Mesodermal cell (in vitro differentiated cells): Measurements from ENCODE around the gene KRT35.

Source experiments
- H3K27ac ChIP-seq: 2 replicates; pipeline ENCODE4 v1.7.0; 2013; ENCODE audit warnings: mild to moderate bottlenecking, low read depth, low read length, moderate library complexity; ENCODE audit not compliant: severe bottlenecking
- H3K36me3 ChIP-seq: 2 replicates; pipeline ENCODE4 v1.7.1; 2013; ENCODE audit warnings: mild to moderate bottlenecking, low read length, moderate library complexity; ENCODE audit not compliant: control insufficient read depth, insufficient read depth
- H3K4me1 ChIP-seq: one replicate; pipeline ENCODE4 v1.7.1; 2013; ENCODE audit warnings: mild to moderate bottlenecking, low read length; ENCODE audit not compliant: insufficient read depth, control insufficient read depth, poor library complexity, severe bottlenecking
- H3K4me3 ChIP-seq: 2 replicates; pipeline ENCODE4 v1.7.0; 2013; ENCODE audit warnings: low read length, control low read depth, mild to moderate bottlenecking; ENCODE audit not compliant: insufficient read depth, poor library complexity, severe bottlenecking; ENCODE audit errors: extremely low read depth
- H3K9me3 ChIP-seq: 2 replicates; pipeline ENCODE4 v1.7.1; 2013; ENCODE audit warnings: mild to moderate bottlenecking, low read length, moderate library complexity; ENCODE audit not compliant: control insufficient read depth
- WGBS, 2 experiments: methylation state at CpG; one replicate each; pipeline ENCODE4 v1.1.5; 2013; ENCODE audit warnings: missing lambda C conversion rate in 2 of 2; ENCODE audit not compliant: insufficient coverage in 2 of 2; 5-methylcytosine and 5-hydroxymethylcytosine counted together

Gene KRT35

DNA sequence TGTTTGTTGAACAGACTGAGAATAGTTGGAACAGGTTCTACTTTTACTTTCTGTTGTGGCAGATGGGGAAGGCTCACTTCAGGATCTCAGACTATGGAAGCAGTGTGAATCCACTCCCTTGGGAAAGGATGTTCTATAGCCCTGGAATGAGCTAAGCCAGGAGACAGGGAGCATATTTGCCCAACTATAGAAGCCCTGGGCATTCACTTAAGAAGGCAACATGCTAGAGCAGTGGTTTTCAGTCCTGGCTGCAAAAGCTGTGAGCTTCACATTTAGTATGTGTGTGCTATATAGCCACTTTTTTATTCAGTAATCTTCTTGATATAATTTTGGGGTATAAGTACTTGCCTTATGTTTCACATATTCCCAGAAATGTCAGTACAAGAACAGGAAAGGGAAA lies 12.6 kb downstream of the KRT35 start:
- H3K9me3 ChIP-seq: peaks cover 5% of the 10 kb centered on the region
- no peaks in the 10 kb centered on the region for H3K36me3 ChIP-seq
- no peak overlapping the region for H3K27ac ChIP-seq
- H3K4me1 ChIP-seq: no peaks in the 10 kb centered on the region
- no peak overlapping the region for H3K4me3 ChIP-seq

DNA sequence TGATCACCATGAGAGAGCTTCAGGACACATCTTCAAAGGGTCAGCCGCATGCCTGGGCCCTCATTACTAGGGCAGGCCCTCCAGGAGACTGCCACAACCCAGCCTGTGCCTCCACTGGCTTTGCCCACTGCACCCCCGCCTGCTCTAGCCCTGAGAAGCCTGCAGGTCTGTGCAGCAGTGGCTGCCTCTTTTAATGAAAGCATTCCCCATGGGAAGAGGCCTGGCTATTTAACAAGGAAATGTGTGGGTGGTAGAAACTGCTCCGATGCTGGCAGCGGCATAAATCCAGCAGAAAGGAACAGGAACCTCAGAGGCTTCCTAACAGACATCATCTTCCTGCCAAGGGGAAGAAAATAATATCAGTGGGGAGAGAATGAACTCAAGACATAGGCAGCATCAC lies 13.4 kb downstream of the KRT35 start:
- Histone ChIP-seq H3K4me1 (no peaks in the 10 kb centered on the region), H3K4me3 (no peak overlapping the region), H3K36me3 (no peaks in the 10 kb centered on the region), H3K9me3 (peaks cover 5% of the 10 kb centered on the region), H3K27ac (no peak overlapping the region)
- WGBS, 2 experiments: 70 to 75% methylated on average over 1 to 2 of the region's 4 CpGs

DNA sequence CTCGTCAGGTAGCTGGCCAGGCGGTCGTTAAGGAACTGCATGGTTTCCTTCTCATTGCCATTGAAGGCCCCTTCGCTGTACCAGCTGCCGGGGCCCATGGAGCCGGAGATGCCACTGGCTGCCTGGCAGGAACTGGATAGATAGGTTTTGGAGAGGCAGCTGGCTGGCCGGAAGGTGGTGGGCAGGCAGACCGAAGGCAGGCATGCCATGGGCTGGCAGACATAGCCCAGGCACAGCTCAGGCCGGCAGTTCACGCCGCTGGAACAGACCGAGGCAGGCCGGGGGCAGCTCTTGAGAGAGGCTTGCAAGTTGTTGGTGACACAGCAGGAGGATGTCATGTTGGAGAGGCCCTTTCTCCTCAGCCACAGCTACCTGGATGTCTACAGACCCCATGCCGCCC lies 14.0 kb downstream of the KRT35 start, which contains the start of gene KRT32:
Gene KRT32, minus strand, starts transcription at position 399 of the 400 bp plus-strand sequence. Its CDS starts 61 bp downstream, at position 338.
- Histone ChIP-seq H3K36me3 (no peaks in the 10 kb centered on the region), H3K27ac (no peak within 1 kb of the TSS), H3K4me3 (no peak within 1 kb of the TSS), H3K9me3 (peaks cover 3% of the 10 kb centered on the region), H3K4me1 (no peaks in the 10 kb centered on the region)
- WGBS, 2 experiments: 91 to 96% methylated on average over 12 to 13 of the region's 14 CpGs

- H3K36me3 ChIP-seq: no peaks in the 10 kb centered on the region
- no peaks in the 10 kb centered on the region for H3K9me3 ChIP-seq
- no peak overlapping the region for H3K27ac ChIP-seq
- H3K4me1 ChIP-seq: no peaks in the 10 kb centered on the region
- WGBS, 2 experiments: 72 to 90% methylated on average over 2 to 3 of the region's 6 CpGs
- H3K4me3 ChIP-seq: no peak overlapping the region
Observed at GRCh38 chr17:41464682-41465081, 16.3 kb downstream of the KRT35 start.

- H3K9me3 ChIP-seq: no peaks in the 10 kb centered on the region
- H3K27ac ChIP-seq: no peak overlapping the region
- H3K36me3 ChIP-seq: no peaks in the 10 kb centered on the region
- H3K4me3 ChIP-seq: no peak overlapping the region
- WGBS, 2 experiments: 93 to 95% methylated on average over 10 to 11 of the region's 11 CpGs
- no peaks in the 10 kb centered on the region for H3K4me1 ChIP-seq
Observed at GRCh38 chr17:41464173-41464572, 16.8 kb downstream of the KRT35 start.

GRCh38 chr17:41463746-41464145 lies 17.2 kb downstream of the KRT35 start:
- no peak overlapping the region for H3K4me3 ChIP-seq
- no peaks in the 10 kb centered on the region for H3K36me3 ChIP-seq
- WGBS, 2 experiments: 93 to 100% methylated on average over 7 of the region's 8 CpGs
- no peaks in the 10 kb centered on the region for H3K4me1 ChIP-seq
- H3K9me3 ChIP-seq: no peaks in the 10 kb centered on the region
- no peak overlapping the region for H3K27ac ChIP-seq

GRCh38 chr17:41462705-41463104 lies 18.2 kb downstream of the KRT35 start:
- H3K27ac ChIP-seq: no peak overlapping the region
- H3K4me3 ChIP-seq: no peak overlapping the region
- H3K36me3 ChIP-seq: no peaks in the 10 kb centered on the region
- no peaks in the 10 kb centered on the region for H3K4me1 ChIP-seq
- 73% methylated on average over 9 to 15 of the region's 15 CpGs for WGBS, 2 experiments
- H3K9me3 ChIP-seq: no peaks in the 10 kb centered on the region

- WGBS, 2 experiments: 87 to 88% methylated on average over 3 to 4 of the region's 4 CpGs
- H3K27ac ChIP-seq: no peak overlapping the region
- H3K4me1 ChIP-seq: no peaks in the 10 kb centered on the region
- H3K4me3 ChIP-seq: no peak overlapping the region
- no peaks in the 10 kb centered on the region for H3K36me3 ChIP-seq
- H3K9me3 ChIP-seq: no peaks in the 10 kb centered on the region
Observed at GRCh38 chr17:41457676-41458075, 23.3 kb downstream of the KRT35 start.

DNA sequence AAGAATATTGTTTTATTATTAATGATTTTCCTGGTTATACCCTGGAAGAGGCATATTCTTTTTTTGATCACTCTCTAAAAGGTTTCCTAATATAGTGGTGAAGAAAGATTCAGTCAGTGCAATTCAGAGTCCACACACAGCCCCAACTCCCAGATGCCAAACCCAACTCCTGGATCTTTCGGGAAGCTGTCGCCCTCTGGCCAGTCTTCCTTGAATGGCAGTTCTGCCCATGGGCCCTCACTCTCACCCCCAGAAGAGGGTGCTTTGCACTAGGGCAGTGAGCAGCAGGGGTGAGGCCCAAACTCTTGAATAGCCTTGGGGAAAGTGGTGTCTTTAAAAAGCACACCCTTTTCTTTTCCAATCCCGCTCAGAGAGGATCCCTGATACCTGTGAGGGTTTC lies 24.7 kb downstream of the KRT35 start:
- peaks cover 2% of the 10 kb centered on the region for H3K9me3 ChIP-seq
- H3K27ac ChIP-seq: no peak overlapping the region
- 60 to 67% methylated on average over 1 of the region's 3 CpGs for WGBS, 2 experiments
- no peaks in the 10 kb centered on the region for H3K4me1 ChIP-seq
- no peaks in the 10 kb centered on the region for H3K36me3 ChIP-seq
- no peak overlapping the region for H3K4me3 ChIP-seq

GRCh38 chr17:41455236-41455635 lies 25.7 kb downstream of the KRT35 start:
- H3K36me3 ChIP-seq: no peaks in the 10 kb centered on the region
- peaks cover 4% of the 10 kb centered on the region for H3K9me3 ChIP-seq
- 88% methylated on average over 1 of the region's 1 CpG; no CpG with 5 or more reads in 1 of the 2 experiments for WGBS, 2 experiments
- H3K27ac ChIP-seq: no peak overlapping the region
- no peak overlapping the region for H3K4me3 ChIP-seq
- H3K4me1 ChIP-seq: no peaks in the 10 kb centered on the region

DNA sequence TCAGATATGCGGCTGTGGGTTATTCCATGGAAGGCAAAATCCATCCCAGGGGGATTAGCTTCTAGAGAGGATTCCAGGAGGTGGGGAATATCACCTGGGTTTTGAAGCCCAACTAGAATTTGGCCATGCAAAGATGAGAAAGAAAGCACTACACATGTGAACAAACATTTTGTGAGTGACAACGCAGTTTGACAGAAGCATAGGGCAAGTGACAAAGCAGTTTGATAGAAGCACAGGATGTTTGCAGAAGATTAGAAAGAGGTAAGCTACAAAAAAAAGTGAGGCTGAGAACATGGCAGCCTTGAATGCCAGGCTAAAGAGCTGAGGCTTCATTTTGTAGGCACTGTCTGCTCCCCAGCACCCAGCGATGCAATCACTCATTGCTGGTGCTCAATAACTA lies 27.9 kb downstream of the KRT35 start:
- no peak overlapping the region for H3K4me3 ChIP-seq
- H3K4me1 ChIP-seq: no peaks in the 10 kb centered on the region
- H3K9me3 ChIP-seq: peaks cover 4% of the 10 kb centered on the region
- H3K27ac ChIP-seq: no peak overlapping the region
- no peaks in the 10 kb centered on the region for H3K36me3 ChIP-seq
- WGBS, 2 experiments: 83 to 97% methylated on average over 2 to 3 of the region's 3 CpGs
